H9 (cell line): ENCODE results near the gene HS3ST4. TPM values are rescaled to one million over a fixed set of nuclear protein-coding genes. Genes with fewer than 3 reads are reported as not detected.

Source experiments
- DNase-seq: peaks from one replicate; pipeline ENCODE4 v3.0.0-alpha.2; 2017
- H2AFZ ChIP-seq: one replicate; pipeline ENCODE4 v1.6.1; 2013; ENCODE audit warnings: mild to moderate bottlenecking, low read length, control low read depth, moderate library complexity
- H2AK5ac ChIP-seq: 2 replicates; pipeline ENCODE4 v1.6.1; 2013; ENCODE audit warnings: low read length, control low read depth, mixed read lengths; ENCODE audit not compliant: insufficient read length
- H2BK120ac ChIP-seq: one replicate; pipeline ENCODE4 v1.6.1; 2013; ENCODE audit warnings: low read depth, mild to moderate bottlenecking, low read length, control low read depth, inconsistent platforms; ENCODE audit not compliant: poor library complexity, severe bottlenecking
- H2BK12ac ChIP-seq: 2 replicates; pipeline ENCODE4 v1.6.1; 2013; ENCODE audit warnings: low read length, control low read depth, mixed read lengths, low read depth; ENCODE audit not compliant: insufficient read length
- H2BK15ac ChIP-seq: 2 replicates; pipeline ENCODE4 v1.6.1; 2013; ENCODE audit warnings: low read depth, low read length, control low read depth
- H2BK20ac ChIP-seq: one replicate; pipeline ENCODE4 v1.6.1; 2013; ENCODE audit warnings: low read depth, mild to moderate bottlenecking, low read length, control low read depth, inconsistent platforms; ENCODE audit not compliant: poor library complexity, severe bottlenecking
- H2BK5ac ChIP-seq: 2 replicates; pipeline ENCODE4 v1.6.1; 2013; ENCODE audit warnings: low read length, control low read depth, mixed read lengths; ENCODE audit not compliant: insufficient read length
- H3K14ac ChIP-seq: 2 replicates; pipeline ENCODE4 v1.6.1; 2013; ENCODE audit warnings: low read length, control low read depth; ENCODE audit not compliant: insufficient read depth
- H3K18ac ChIP-seq: 2 replicates; pipeline ENCODE4 v1.6.1; 2013; ENCODE audit warnings: low read depth, mild to moderate bottlenecking, mixed read lengths, low read length, control low read depth; ENCODE audit not compliant: insufficient read length
- H3K23ac ChIP-seq: 2 replicates; pipeline ENCODE4 v1.6.1; 2013; ENCODE audit warnings: low read length, control low read depth, mixed read lengths, low read depth; ENCODE audit not compliant: insufficient read length
- H3K23me2 ChIP-seq: 2 replicates; pipeline ENCODE4 v1.6.1; 2013; ENCODE audit warnings: low read depth, mild to moderate bottlenecking, mixed read lengths, low read length, control low read depth; ENCODE audit not compliant: insufficient read length, poor library complexity, severe bottlenecking
- H3K27ac ChIP-seq: 2 replicates; pipeline ENCODE4 v1.5.1; 2013; ENCODE audit warnings: low read length, control low read depth, mixed read lengths, low read depth; ENCODE audit not compliant: insufficient read length
- H3K27me3 ChIP-seq: 2 replicates; pipeline ENCODE4 v1.6.1; 2013; ENCODE audit warnings: low read length, control low read depth, inconsistent platforms; ENCODE audit not compliant: insufficient read depth
- H3K4ac ChIP-seq: 2 replicates; pipeline ENCODE4 v1.6.1; 2013; ENCODE audit warnings: low read depth, mild to moderate bottlenecking, control low read depth, inconsistent platforms, low read length, moderate library complexity
- H3K4me1 ChIP-seq: 2 replicates; pipeline ENCODE4 v1.6.1; 2013; ENCODE audit warnings: low read length, control low read depth, inconsistent platforms; ENCODE audit not compliant: insufficient read depth
- H3K4me2 ChIP-seq: 2 replicates; pipeline ENCODE4 v1.6.1; 2013; ENCODE audit warnings: low read length, control low read depth, mixed read lengths; ENCODE audit not compliant: insufficient read length, insufficient read depth
- H3K56ac ChIP-seq: 2 replicates; pipeline ENCODE4 v1.6.1; 2013; ENCODE audit warnings: low read depth, mild to moderate bottlenecking, mixed read lengths, low read length, control low read depth; ENCODE audit not compliant: insufficient read length
- H3K79me1 ChIP-seq: 2 replicates; pipeline ENCODE4 v1.6.1; 2013; ENCODE audit warnings: low read depth, mild to moderate bottlenecking, moderate library complexity, low read length, control low read depth, inconsistent platforms; ENCODE audit not compliant: insufficient read depth, poor library complexity, severe bottlenecking
- H3K79me2 ChIP-seq: 2 replicates; pipeline ENCODE4 v1.6.1; 2013; ENCODE audit warnings: low read length, control low read depth, inconsistent platforms; ENCODE audit not compliant: insufficient read depth
- H3K9ac ChIP-seq: 2 replicates; pipeline ENCODE4 v1.6.1; 2013; ENCODE audit warnings: low read length, control low read depth, mixed read lengths; ENCODE audit not compliant: insufficient read length; ENCODE audit errors: extremely low read depth
- H3K9me3 ChIP-seq: one replicate; pipeline ENCODE4 v1.6.1; 2013; ENCODE audit warnings: low read depth, low read length, inconsistent platforms; ENCODE audit not compliant: control insufficient read depth
- H3T11ph ChIP-seq: one replicate; pipeline ENCODE4 v1.6.1; 2013; ENCODE audit warnings: mild to moderate bottlenecking, low read length, control low read depth, inconsistent platforms
- H4K20me1 ChIP-seq: one replicate; pipeline ENCODE4 v1.6.1; 2013; ENCODE audit not compliant: control insufficient read depth, insufficient read length, insufficient read depth
- H4K5ac ChIP-seq: 2 replicates; pipeline ENCODE4 v1.6.1; 2013; ENCODE audit warnings: low read depth, mild to moderate bottlenecking, mixed read lengths, low read length, control low read depth; ENCODE audit not compliant: insufficient read length
- H4K8ac ChIP-seq: replicated peaks from 2 replicates; pipeline ENCODE4 v1.6.1; 2013; ENCODE audit warnings: low read length, control low read depth, mixed read lengths, low read depth; ENCODE audit not compliant: insufficient read length
- H4K91ac ChIP-seq: 2 replicates; pipeline ENCODE4 v1.6.1; 2013; ENCODE audit warnings: low read depth, mild to moderate bottlenecking, moderate library complexity, mixed read lengths, low read length, control low read depth; ENCODE audit not compliant: insufficient read length
- H3K27ac Mint-ChIP-seq, 3 experiments: 2 replicates in 2 of 3; 3 replicates in 1 of 3; pipeline ENCODE4 v1.8.0; 2020 to 2021; ENCODE audit warnings: mixed read lengths in 3 of 3, mild to moderate bottlenecking in 1 of 3, moderate library complexity in 1 of 3
- H3K27me3 Mint-ChIP-seq: 2 replicates; pipeline ENCODE4 v1.8.0; 2021; ENCODE audit warnings: low read depth, mild to moderate bottlenecking, moderate library complexity, mixed read lengths
- H3K36me3 Mint-ChIP-seq, 3 experiments: 2 replicates in 2 of 3; 3 replicates in 1 of 3; pipeline ENCODE4 v1.8.0; 2020 to 2021; ENCODE audit warnings: low read depth in 3 of 3, mixed read lengths in 3 of 3; ENCODE audit not compliant: insufficient read depth in 1 of 3
- H3K4me1 Mint-ChIP-seq, 2 experiments: 2 replicates each; pipeline ENCODE4 v1.8.0; 2020; ENCODE audit warnings: mixed read lengths in 2 of 2
- H3K4me3 Mint-ChIP-seq, 2 experiments: 2 replicates in 1 of 2; 3 replicates in 1 of 2; pipeline ENCODE4 v1.8.0; 2020 to 2021; ENCODE audit warnings: mild to moderate bottlenecking in 2 of 2, mixed read lengths in 2 of 2, moderate library complexity in 1 of 2
- H3K9me3 Mint-ChIP-seq, 2 experiments: 2 replicates in 1 of 2; 3 replicates in 1 of 2; pipeline ENCODE4 v1.8.0; 2020; ENCODE audit warnings: mild to moderate bottlenecking in 2 of 2, mixed read lengths in 2 of 2, moderate library complexity in 1 of 2
- CTCF ChIP-seq: fragments of 200-600 bp; sonication (generic); conservative IDR thresholded peaks from 3 replicates; pipeline ENCODE4 v1.8.0; 2021; ENCODE audit warnings: antibody characterized with exemption, mild to moderate bottlenecking
- WGBS: extraction: QIAGEN DNeasy Blood & Tissue Kit; methylation state at CpG from one replicate; pipeline ENCODE4 v1.1.7; 2013; ENCODE audit warnings: missing lambda C conversion rate, low lambda C conversion rate, mixed read lengths; ENCODE audit not compliant: insufficient read length; ENCODE audit errors: extremely low coverage; 5-methylcytosine and 5-hydroxymethylcytosine counted together
- total RNA-seq: library from RNA; stranded (reverse); gene quantifications from 2 replicates; pipeline ENCODE4 v1.2.1, GENCODE V29; 2021

Gene HS3ST4
- total RNA-seq, 1 experiment from 2014 or later: 1.7 TPM

GRCh38 chr16:25910971-25911370 is 219.2 kb downstream of the HS3ST4 start:
- Histone ChIP-seq H2BK5ac (no peak overlapping the region), H3T11ph (no peak overlapping the region), H3K9ac (no peak overlapping the region), H3K4me1 (no peaks in the 10 kb centered on the region; the same call in 1 of the 2 replicates), H2BK12ac (no peak overlapping the region), H3K79me1 (no peaks in the 10 kb centered on the region), H2BK120ac (no peak overlapping the region), H2AK5ac (no peak overlapping the region), H3K79me2 (no peaks in the 10 kb centered on the region), H3K14ac (no peak overlapping the region), H3K23ac (no peak overlapping the region), H3K23me2 (no peaks in the 10 kb centered on the region), H3K56ac (no peak overlapping the region), H2AFZ (no peak overlapping the region), H3K27ac (no peak overlapping the region), H3K18ac (no peak overlapping the region), H3K9me3 (no peaks in the 10 kb centered on the region), H3K4ac (no peak overlapping the region), H4K8ac (no peak overlapping the region), H3K27me3 (no peaks in the 10 kb centered on the region), H3K4me2 (no peak overlapping the region), H4K5ac (no peak overlapping the region), H2BK15ac (no peak overlapping the region), H2BK20ac (no peak overlapping the region), H4K91ac (no peak overlapping the region), H4K20me1 (no peaks in the 10 kb centered on the region)
- no peak overlapping the region for H3K27ac Mint-ChIP-seq
- H3K36me3 Mint-ChIP-seq: no peaks in the 10 kb centered on the region
- no peak for TF ChIP-seq CTCF
- no peaks in the 10 kb centered on the region for H3K9me3 Mint-ChIP-seq
- no peaks in the 10 kb centered on the region for H3K27me3 Mint-ChIP-seq
- peaks cover 0 to 4% of the 10 kb centered on the region in 2 experiments; a peak in 1 of 4 replicates for H3K4me1 Mint-ChIP-seq
- no peak overlapping the region for H3K4me3 Mint-ChIP-seq
- no CpG with 5 or more reads among the region's 2 CpGs for WGBS
- DNase-seq: no peak
